GM21515 (cell line): ENCODE data around the gene ULBP3.
"Not testable (repeated sequence)": the region's sequence is repeated elsewhere in the genome, so short reads cannot be mapped to it uniquely, and the experiment has no call there.

Experiments used
- ATAC-seq: cut with Tn5 transposase; IDR thresholded peaks from one replicate; pipeline ENCODE4 v1.9.1; 2021; ENCODE audit not compliant: unreplicated experiment

The ULBP3 gene

DNA sequence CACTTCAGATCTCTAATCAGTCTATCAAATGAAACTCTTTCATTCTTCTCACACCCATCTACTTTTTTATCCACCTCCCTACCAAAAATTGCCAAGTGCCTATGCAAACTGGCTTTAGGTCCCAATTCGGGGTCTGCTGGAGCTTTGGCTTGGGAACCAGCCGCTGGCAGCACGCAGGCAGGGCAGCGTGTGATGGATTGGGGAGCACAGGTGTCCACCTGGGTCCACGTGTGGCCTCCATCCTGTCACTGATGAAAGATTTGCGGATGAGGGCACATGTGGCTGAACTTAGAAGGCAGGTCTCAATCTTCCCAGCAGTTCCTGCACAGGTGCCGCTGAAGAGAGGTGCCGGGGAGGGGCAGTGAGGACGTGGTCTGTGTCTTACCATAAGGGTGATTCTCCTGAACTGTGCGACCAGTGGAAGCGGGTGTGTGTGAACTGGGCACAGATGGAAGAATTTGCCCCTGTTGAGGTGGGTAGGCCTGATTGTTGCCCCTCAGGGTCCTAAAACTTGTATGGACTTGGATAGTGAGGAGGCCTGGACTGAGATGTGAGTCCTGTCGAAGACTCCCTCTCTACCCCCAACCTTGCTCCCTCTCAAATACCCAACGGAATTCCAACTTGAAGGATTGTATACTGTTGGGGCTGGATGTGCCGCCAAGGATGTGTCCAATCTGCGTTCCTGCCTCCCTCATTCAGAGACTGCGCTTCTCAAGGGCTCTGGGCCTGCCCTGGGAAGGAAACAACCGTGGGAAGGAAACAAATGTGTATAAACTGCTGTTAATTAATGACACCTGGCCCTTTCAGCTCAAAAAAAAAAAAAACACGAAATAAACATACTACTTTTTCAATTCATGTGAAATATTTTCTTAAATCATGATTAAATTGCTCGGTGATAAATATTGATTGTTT, 25.2 kb downstream of the ULBP3 start:
- no peak for ATAC-seq

DNA sequence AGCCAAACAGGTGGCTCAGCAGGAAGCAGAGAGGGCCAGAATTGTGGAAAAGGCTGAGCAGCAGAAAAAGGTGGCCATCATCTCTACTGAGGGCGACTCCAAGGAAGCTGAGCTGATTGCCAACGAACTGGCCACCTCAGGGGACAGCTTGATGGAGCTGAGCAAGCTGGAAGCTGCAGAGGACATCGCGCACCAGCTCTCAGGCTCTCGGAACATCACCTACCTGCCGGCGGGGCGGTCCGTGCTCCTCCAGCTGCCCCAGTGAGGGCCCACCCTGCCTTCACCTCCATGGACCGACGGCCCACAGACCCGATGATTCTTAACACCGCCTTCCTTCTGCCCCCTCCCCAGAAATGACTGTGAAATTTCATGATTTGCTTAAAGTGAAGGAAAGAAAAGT, 25.8 kb downstream of the ULBP3 start:
- no peak for ATAC-seq

DNA sequence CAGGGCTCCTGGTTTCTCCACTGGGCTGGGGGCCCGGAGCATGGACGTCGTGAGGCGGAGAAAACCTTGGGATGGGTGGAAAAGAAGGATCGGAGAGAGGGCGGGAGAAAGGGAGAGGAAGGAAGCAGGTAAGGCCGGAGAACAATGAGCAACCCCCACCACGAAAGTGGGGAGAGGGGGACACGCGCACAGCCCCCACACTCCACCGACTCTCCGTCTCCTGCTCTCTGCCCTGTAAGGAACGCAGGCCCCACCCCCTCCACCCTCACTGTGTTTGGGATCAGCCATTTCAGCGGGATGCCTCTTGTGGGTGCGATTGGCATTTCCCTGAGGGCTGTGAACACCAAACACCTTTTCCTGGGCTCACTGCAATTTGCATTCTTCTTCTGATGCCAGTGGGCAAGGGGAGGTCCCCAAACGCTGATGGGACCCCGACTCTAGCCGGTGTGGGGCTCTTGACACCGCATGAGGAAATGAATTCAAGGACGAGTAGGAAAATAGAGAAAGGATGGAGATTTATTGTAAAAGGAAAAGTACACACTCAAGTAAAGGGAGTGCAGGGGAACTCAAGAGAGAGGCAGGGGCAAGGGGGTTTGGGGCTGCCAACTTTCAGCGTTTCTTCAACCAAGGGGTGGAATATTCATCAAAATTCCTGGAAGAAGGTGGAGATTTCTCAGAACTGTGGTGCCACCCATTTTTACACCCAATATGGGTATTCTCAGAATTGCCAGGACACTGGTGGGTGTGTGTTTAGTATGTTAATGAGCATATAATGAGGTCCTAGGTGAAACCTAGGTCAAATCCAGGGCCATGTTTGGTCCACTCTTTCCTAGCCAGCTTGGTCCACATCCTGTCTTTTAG, 30.5 kb downstream of the ULBP3 start:
- no peak for ATAC-seq

DNA sequence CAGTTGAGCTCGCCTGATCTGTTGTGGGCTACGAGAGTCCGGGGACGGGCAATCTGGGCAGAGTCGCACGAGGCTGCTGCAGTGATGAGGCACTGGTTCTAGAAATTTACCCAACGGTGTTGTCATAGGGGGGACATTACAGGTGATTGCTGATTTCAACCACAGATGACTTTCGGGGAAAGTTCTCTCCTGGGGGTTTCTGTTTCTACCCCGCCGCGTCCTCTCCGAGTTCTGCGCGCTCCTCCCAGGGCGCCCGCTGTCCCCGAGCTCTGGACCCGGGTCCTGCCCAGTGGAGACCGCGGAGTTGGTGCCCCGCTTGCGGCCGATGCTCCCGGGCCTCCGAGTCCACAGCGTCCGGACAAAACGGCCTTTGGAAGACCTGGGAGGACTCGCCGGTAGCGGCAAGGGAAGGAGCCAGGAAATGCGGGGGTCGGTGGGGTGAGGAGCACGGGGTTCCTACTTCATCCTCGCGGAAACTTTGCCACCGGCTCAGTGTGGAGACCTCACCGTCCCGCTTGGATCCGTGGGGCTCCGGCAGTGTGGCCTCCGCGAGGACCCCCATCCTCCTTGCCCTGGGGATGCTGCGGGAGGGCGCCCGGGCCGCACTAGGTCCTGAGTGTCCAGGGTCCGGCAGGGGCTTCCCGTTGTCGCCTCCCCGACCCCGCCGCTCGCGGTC, 31.3 kb downstream of the ULBP3 start:
- ATAC-seq: no peak

DNA sequence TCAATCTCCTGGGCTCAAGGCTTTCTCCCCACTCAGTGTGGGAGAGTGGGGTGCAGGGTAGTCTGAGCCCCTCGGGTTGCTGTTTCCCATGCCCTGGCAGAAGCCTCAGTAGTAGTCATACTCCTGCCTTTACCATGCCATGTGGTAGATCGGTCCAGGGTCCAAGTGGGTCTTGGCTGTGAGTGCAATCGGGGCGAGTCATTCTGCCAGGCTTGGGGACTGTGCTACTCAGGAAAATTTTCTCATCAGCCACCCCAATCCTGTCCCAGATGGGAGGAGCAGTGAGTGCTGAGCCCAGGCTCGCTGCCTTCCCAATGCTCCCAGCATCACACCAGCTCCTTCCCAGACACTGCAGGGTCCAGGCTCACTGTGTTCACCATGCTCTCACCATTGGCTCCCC, 32.8 kb downstream of the ULBP3 start:
- ATAC-seq: no peak

DNA sequence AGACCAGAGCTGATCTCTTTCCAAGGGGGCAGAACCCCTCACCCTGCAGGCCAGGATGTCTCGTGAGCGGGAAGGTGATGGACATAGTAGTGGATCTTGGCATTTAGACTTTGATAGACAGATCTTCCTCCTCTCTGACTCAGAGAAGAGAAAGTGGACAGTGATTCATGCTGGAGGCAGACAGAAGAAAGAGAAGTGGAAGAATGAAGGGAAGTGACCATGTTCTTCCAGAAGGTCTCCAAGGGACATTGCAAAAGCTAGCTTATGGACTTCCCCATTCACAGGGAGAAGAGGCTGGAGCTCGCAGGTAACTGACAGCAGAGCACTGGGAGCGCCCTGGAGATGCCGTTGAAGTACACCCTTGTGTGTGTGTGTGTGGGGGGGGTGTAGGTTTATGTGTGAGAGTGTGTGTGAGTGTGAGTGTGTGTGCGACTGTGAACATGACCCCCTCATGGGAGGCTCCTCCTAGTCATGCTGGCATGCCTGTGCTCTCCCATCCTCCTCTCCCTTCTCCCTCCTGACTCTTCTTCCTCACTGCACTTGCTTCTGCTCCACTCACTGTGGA, 35.6 kb downstream of the ULBP3 start:
- no peak for ATAC-seq

DNA sequence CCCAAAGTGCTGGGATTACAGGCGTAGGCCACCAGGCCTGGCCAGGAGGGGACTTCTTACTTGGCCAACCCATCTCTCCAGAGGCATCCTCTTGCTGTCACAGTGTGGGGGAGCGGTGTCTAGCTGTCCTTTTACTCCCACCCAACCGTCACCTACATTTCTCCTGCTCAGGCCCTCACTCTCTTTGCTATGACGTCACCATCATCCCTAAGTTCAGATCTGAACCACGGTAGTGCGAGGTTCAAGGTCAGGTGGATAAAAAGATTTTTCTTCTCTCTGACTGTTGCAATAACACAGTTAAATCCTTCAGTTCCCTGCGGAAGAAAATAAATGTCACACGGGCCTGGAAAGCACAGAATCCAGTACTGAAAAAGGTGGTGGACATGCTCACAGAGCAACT, 36.3 kb downstream of the ULBP3 start:
- no peak for ATAC-seq

DNA sequence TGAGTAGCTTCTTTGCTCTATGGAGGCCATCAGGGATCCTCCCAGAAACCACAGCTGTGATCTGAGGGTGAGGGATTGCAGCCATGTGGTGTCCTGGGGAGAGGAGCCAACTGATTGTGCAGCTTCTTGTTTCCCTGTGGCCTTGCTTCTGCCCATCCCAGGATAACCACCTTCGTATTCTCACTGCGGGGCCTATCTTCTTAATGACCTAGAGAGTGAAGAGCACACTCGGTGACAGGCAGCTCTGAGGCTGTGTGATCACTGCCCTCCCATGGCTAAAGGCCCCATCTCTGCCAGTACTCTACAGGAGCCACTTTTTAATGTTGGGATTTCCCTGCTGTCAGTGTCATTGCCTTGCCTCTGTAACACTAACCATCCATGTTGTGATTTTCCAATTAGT, 38.3 kb downstream of the ULBP3 start:
- no peak for ATAC-seq

DNA sequence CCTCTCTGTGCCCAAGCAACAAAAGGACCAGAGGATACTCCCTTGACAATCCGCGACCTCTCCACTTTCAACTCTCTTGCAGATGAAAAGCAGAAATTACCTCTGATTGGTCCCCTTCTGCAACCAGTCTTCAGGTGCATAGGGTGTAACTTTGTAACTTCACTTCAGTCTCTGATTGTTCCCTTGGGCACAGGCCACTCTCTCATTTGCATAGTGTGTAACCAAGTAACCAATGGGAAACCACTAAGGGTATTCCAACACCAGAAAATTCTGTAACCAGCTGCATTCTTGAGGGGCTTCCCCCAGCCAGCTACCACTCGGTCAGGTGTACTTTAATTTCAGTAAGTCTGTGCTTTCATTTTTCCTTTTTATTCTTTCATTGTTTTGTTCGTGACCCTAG, 39.2 kb downstream of the ULBP3 start:
- ATAC-seq: no peak

DNA sequence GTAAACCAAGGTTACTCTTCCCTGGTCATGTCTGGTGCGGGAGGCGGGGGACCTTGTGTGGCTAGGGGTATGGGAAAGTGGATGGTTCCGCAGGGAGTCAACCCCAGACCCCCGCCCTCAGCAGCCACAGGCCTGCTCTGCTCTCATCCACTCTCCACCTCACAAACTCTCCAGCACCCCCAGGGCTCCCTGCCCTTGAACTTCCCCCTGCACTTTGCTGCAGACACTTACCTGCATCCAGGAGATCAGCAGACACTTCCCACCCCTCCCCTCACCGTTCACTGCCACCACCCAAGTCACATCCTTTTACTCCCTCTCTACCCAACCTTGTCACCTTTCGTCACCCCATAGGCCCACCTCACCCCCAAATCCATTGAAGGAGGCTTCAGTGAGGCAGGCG, 39.6 kb downstream of the ULBP3 start:
- no peak for ATAC-seq

DNA sequence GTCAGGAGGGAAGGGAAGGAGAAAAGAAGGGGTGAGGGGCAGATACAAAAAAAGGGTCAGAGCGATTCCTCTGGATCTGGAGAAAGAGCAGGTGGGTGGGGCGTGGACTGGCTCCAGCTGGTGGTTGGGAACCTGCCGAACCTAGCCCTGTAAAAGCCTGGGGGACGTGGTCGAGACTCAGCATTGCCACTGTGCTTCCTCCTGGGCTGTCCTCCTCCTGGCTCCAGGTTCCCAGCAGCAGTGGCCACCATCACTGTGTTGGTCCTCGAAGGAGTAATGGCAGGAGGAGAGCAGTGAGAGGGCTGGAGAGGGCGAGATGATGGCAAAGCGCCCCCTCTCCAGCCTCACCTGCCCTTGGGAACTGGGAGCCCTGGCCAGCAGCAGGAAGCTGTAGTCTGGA, 40.1 kb downstream of the ULBP3 start:
- no peak for ATAC-seq

DNA sequence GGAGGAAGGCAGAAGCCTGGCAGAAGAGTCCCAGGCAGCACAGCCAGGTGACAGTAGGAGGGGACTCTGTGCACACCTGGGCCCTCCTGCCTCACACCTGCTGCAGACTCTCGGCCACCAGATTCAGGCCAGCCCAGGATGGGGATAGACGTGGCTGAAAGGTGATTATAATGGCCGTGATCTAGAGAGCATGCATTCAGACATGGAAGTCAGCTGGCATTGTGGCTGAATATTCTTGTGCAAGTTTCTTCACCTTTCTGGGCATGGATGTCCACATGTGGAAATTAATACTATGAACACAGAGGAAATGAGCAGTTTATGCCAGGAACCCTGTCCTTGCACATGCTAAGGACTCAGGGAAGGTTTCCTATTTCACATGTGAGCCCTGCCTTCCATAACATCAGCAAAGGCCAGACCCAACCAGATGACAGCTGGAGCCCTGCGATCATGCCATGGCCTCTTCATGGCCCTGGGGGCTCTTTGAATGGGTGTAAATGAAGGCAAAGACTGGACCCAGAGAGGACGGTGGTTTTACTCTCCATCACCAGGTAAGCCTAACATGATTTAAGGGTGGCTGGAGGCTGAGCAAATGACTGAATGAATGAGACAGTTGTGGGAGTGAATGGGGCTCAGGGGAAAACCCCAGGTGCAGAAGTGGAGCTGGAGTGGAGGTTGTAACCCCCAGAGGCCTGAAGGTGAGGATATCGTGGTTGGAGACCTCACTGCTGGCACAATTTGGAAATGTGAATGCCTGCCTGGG, 40.9 kb downstream of the ULBP3 start:
- ATAC-seq: no peak

DNA sequence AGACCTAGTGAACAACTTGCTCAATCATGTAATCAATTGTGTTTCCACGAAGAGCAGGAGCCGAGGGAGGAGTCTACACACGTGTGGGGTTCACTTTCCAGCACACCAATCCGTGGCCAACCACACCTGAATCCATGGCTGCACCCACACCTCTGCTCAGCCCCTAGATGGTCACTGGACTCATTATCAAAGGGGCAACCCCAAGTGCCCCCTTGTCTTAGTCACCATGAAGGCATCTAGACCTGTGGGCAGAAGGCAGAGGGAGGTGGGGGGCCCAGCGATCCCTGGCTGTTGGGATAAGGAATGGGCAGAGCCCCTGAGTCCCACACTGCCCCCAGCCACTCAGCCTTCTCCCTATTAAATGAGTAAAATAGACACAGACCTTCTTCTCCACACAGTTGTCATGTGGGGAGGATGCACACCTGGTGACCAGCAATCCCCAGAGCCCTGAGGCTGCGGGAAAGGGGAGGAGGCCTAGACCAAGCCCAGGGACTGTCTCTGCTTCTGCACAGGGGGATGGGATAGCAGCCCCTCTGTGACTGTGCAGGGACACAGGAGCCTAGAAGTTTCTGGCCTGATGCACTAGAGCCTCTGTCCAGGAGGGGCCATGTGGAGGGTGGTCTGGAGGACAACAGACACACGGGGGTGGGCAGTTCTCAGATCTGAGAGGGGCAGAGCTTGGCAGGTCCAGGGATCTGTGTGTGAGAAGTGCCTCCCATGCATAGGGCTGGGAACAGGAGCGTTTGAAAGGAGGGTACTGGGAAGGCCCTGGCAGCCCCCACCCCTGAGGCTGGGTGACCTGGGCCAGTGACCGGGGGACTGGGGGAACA, 41.7 kb downstream of the ULBP3 start:
- ATAC-seq: no peak

DNA sequence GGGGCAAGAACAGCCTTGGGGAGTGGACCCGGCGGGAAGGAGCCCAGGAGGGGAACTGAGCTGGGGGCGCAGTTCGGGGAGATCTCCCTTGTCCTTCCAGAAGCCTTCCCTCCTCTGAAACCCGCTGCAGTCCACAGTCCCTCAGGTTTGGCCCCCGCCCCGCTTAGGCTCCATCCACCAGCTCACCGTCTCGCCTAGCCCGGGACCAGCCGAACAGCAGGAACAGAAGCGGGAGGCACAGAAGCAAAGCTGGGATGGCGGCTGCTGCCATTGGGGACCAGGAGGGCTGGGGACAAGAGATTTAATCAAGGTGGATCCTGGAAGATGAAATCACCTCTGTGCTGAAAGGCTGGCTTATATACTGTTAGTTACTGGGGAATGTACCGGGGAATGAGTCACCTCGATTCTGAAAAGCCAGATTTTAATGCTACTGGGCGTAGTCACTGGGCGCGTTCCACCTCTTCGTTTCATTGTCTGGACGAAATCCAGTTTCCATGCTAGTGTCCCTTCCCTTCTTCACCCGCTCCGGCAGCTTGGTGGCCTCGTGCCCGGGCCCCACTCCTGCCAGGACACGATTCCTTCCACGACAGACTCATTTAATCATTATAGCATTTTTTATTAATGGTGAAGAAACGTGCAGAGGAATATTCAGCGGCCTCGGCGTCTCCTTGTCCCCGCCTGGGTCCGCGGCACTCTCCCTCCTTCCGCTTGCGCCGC, 43.6 kb downstream of the ULBP3 start, which contains the start of gene RAET1L:
Gene RAET1L (minus strand): TSS at position 332 of the 717 bp plus-strand sequence. CDS start 61 bp downstream, at position 271.
- ATAC-seq: no peak

DNA sequence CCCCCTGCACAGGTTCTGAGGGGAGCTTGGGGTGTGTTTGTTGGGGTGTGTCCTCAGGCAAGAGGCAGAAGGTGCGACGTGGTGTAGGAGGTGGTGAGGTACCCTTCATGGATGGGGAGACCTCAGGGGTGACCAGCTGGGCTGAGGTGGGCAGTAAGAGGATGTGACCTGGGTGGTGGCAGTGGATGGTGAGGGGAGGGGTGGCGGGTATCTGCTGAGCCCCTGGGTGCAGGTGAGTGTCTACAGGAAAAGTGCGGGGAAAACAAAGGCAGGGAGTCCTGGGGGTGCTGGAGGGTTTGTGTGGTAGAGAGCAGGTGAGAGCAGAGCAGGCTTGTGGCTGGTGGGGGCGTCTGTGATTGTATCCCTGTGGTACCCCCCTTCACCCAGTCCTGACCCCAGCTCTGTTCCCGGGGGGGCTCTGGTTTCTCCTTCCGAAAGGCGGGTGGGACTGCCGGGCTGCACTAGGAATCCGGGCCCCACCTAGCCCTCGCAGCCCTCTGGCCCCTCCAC, 44.2 kb downstream of the ULBP3 start:
- ATAC-seq: no peak

DNA sequence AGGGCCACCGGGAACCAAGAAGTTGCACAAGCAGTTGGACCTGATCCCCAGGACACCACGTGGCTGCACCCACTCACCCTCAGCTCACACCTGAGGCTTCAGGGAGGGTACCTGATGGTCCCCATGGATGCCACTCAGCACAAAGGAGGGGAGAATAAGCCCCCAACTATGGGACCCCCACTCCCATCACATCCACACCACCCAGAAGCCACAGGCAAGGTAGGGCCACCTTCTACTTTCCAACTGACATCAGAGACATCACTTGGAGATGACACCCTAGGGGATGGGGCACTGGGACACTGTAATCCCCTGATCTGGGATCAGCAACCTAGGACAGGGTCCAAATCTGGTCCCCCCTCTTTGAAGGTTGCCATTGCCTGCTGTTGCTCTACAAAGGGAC, 44.9 kb downstream of the ULBP3 start:
- ATAC-seq: not testable (repeated sequence)

DNA sequence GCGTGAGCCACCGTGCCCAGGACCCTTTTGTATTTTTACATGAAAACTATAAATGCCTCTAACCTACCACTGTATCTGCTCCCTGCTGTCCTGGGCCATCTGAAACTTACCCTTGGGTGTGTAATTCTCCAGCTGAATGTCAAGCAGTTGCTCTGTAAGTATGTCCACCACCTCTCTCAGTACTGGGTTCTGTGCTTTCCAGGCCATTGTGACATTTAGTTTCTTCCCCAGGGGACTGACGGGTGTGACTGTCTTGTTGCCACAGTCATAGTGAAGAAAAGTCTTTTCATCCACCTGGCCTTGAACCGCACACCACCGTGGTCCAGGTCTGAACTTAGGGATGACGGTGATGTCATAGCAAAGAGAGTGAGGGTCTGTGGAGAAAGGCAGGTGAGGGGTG, 47.1 kb downstream of the ULBP3 start:
- ATAC-seq: not testable (repeated sequence)

DNA sequence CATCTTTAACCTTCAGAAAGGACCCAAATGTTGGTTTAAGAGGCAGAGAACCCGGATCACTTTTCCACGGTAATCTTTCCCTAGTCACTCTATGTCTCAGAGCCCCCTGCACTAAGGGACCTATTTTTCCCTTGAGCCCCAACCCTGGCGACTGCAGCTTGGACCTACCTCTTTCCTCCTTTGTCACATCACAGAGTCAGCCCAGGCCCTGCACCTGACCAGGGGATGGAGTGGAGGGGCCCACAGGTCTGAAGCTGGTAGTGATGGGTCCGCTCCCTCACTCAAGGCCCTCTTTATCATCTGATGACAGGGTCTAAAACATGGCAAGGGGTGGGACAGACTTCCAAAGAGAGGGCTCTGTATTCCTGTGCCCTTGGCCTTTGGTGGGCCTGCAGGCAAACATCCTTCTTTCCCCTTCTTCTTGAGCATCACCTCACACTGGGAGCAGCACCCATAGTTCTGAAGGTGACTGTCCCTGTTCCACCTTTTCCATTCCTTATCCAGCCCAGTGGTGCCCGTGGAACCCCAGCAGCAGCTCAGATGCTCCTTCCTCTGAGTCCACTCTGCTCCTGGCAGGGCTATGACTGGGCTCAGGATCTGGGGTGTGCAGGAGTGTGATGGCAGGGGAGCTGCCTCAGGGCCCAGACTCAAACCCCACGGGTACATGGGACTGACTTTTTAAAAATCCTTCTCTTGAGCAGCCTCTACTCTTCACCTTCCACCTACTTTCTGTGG, 49.9 kb downstream of the ULBP3 start:
- no peak for ATAC-seq
